OCI-M2 (cell line): Measurements from ENCODE around the gene TTLL8.

ENCODE experiments used
- DNase-seq: peaks from one replicate; lab custom pipeline; 2025; ENCODE audit not compliant: unreplicated experiment; lab: John Stamatoyannopoulos, UW

Gene TTLL8

GRCh38 chr22:49969751-49970527, 88.2 kb downstream of the TTLL8 start:
- DNase-seq, result no peak

GRCh38 chr22:49968831-49969661, 89.1 kb downstream of the TTLL8 start:
- no peak for DNase-seq
